ENCODE results near the gene FAF1.

DNA sequence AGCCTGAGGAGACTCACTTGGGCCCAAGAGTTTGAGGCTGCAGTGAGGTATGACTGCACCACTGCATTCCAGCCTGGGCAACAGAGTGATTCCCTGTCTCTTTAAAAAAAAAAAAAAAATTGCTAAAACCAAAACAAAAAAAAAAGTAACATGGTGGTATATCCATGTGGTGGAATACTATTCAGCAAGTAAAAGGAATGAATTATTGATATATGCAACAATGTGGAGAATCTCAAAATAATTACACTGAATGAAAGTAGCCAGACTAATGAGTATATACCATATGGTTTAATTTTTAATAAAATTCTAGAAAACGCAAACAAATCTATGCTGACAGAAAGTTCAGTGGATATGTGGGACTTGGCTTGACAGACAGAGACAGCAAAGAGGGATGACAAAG, 456.6 kb downstream of the FAF1 start:
- TF ChIP-seq, protein P1, sequence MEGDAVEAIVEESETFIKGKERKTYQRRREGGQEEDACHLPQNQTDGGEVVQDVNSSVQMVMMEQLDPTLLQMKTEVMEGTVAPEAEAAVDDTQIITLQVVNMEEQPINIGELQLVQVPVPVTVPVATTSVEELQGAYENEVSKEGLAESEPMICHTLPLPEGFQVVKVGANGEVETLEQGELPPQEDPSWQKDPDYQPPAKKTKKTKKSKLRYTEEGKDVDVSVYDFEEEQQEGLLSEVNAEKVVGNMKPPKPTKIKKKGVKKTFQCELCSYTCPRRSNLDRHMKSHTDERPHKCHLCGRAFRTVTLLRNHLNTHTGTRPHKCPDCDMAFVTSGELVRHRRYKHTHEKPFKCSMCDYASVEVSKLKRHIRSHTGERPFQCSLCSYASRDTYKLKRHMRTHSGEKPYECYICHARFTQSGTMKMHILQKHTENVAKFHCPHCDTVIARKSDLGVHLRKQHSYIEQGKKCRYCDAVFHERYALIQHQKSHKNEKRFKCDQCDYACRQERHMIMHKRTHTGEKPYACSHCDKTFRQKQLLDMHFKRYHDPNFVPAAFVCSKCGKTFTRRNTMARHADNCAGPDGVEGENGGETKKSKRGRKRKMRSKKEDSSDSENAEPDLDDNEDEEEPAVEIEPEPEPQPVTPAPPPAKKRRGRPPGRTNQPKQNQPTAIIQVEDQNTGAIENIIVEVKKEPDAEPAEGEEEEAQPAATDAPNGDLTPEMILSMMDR (conservative IDR thresholded peaks at IDR 0.05; ENCODE audit: low read depth, low read length): no peak
- no peak for TF ChIP-seq EZH2 (IDR thresholded peaks at IDR 0.05; ENCODE audit: borderline replicate concordance, low read depth, low read length, poor library complexity, severe bottlenecking)
